Measurements from ENCODE around the gene EFNA4.

EFNA4 gene

GRCh38 chr1:155063550-155064110, at the start of gene EFNA4:
EFNA4 (plus strand) TSS chr1:155063740; CDS start chr1:155063824, 84 bp downstream.
- DNase-seq, result peak; percentile 95 to 97

GRCh38 chr1:155014709-155015508, 48.6 kb upstream of the EFNA4 start:
- no peak for DNase-seq

GRCh38 chr1:155015527-155016230, 47.9 kb upstream of the EFNA4 start:
- DNase-seq, result no peak

GRCh38 chr1:155016231-155016831, 47.2 kb upstream of the EFNA4 start:
- no peak for DNase-seq

- DNase-seq, result peak; percentile 77 to 85
Observed at GRCh38 chr1:155017041-155017945, 46.2 kb upstream of the EFNA4 start.

- no peak for DNase-seq
Observed at GRCh38 chr1:155017946-155018316, 45.6 kb upstream of the EFNA4 start.

GRCh38 chr1:155018617-155019348, 44.8 kb upstream of the EFNA4 start:
- no peak for DNase-seq

- DNase-seq, result no peak
Observed at GRCh38 chr1:155019377-155020245, 43.9 kb upstream of the EFNA4 start.

GRCh38 chr1:155022136-155022926, 41.2 kb upstream of the EFNA4 start:
- no peak for DNase-seq

- DNase-seq, result peak; percentile 47 to 49
Observed at GRCh38 chr1:155022927-155023236, 40.7 kb upstream of the EFNA4 start.

- DNase-seq, result no peak
Observed at GRCh38 chr1:155023627-155024026, 39.9 kb upstream of the EFNA4 start.

- no peak for DNase-seq
Observed at GRCh38 chr1:155024315-155024714, 39.2 kb upstream of the EFNA4 start.

- no peak for DNase-seq
Observed at GRCh38 chr1:155026154-155026553, 37.4 kb upstream of the EFNA4 start.

- no peak for DNase-seq
Observed at GRCh38 chr1:155026588-155026987, 37.0 kb upstream of the EFNA4 start.

- DNase-seq, result no peak
Observed at GRCh38 chr1:155029513-155030242, 33.9 kb upstream of the EFNA4 start.

- DNase-seq, result no peak
Observed at GRCh38 chr1:155030243-155030795, 33.2 kb upstream of the EFNA4 start.

- DNase-seq, result no peak
Observed at GRCh38 chr1:155030899-155031298, 32.6 kb upstream of the EFNA4 start.

- DNase-seq, result no peak
Observed at GRCh38 chr1:155032886-155033285, 30.7 kb upstream of the EFNA4 start.

GRCh38 chr1:155033524-155033923, 30.0 kb upstream of the EFNA4 start, which contains the start of the genes DCST1 and DCST2:
DCST1 (plus strand) TSS chr1:155033824; CDS start chr1:155034037, 213 bp downstream.
DCST2 (minus strand) TSS chr1:155033781; CDS start chr1:155033701, 80 bp downstream.
- no peak for DNase-seq

Data from Kasumi-1 (cell line).